ENCODE measurements around the gene CACNA1I.

- TF ChIP-seq CTCF (IDR thresholded peaks at IDR 0.05) (no peak), POLR2A (IDR thresholded peaks at IDR 0.05) (no peak)
Measured at GRCh38 chr22:39524089-39524752, 46.3 kb upstream of the CACNA1I start.

Measured in body of pancreas (tissue), 4 donors.